GM18870 (cell line): ENCODE results near the gene SPCS2.
"Not testable (repeated sequence)": the region's sequence is repeated elsewhere in the genome, so short reads cannot be mapped to it uniquely, and the experiment has no call there.

ENCODE experiments used
- ATAC-seq: cut with Tn5 transposase; IDR thresholded peaks from one replicate; pipeline ENCODE4 v1.9.1; 2021; ENCODE audit warnings: moderate library complexity; ENCODE audit not compliant: unreplicated experiment

Gene SPCS2

DNA sequence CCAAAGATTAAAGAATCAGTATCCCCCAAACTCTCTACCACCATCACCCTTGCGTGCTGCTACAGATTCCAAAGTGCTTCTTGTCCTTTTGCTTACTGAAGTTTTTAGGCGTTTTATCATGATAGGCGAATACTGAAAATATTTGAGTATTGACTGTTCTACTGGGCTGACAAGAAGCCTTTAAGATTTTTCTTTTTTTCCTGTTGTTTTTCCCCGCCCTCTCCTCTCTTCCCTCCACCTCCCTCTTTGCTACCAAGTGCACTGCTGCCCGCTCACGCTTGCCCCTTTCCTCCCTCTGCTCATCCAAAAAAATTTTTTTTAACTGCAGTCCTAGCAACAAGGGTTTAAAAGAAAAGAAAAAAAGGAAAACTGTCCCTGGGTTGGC is 679 bp downstream of the SPCS2 start:
- ATAC-seq, result no peak

DNA sequence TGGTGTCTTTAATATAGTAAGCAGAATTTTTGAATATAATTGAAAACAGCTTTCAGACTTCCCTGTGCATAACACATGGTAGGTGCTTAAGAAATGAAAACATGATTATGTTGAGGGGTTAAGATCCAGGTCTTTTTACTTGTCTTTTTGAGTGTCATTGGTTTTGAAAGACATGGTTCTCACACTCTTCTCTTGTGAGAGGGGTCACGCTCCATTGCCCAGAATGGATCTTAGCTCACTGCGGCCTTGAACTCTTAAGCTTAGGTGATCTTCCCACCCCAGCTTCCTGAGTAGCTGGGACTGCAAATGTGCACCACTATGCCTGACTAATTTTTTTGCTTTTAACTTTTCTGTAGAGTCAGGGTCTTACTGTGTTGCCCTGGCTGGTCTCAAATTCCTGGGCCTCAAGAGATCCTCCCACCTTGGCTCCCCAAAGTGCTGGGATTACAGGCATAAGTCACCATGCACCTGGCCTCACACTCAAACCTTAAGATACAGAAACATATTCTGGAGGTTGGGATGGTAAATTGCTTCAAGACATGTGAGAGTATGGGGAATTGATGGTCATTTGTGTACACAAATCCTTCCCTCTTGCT is 1.4 kb downstream of the SPCS2 start:
- ATAC-seq, result no peak

DNA sequence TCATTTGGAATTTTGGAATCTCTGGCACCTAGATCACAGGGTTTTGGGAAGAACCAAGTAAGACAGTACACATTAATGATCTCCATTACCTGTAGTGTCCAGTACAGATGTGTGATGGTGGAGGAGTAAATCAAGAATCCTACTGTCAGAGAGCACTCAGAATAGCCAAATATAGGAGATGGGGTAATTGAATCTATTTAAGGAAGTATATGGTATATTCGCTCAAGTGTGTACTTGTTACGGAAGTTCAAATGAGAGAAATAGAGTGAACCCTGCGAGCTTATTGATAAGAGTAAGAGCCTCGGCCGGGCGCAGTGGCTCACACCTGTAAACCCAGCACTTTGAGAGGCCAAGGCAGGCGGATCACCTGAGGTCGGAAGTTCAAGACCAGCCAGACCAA is 2.2 kb downstream of the SPCS2 start:
- ATAC-seq, result no peak

DNA sequence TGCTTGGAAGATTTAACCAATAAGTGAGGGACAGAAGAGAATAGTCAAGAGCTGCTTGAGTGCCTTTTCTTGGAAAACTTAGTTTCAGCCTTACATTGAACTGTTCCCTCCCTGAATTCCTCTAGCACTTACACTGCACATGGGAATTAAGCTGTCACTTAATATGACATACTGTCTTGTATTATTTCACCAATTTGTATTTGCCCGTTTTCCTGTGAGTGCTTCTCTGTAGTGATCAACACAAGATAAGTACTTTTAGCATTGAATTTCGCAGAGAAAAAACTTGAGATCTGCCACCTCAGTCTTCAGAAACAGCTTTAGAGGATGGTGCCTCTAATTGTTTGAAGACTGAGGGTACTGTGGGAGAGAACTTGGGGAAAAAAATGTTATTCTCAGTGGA is 3.7 kb downstream of the SPCS2 start:
- ATAC-seq, result no peak

DNA sequence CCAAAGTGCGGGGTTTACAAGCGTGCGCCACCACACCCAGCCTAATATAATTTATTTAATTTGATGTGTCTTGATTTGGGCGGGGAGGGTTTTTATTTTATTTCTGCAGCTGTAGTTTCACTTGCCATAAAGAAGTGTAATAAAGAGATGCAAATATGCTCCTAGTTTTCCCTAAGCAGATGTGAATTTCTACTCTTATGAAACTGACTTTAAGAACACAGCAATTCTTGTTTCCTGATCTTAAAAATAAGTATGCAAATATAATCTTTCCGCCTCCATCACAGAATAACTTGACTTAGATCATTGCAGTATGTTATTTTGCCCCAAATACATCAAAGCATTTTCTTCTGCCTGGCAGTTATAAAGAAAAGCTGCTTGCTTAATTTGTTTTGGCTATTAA is 4.4 kb downstream of the SPCS2 start:
- ATAC-seq, result no peak

DNA sequence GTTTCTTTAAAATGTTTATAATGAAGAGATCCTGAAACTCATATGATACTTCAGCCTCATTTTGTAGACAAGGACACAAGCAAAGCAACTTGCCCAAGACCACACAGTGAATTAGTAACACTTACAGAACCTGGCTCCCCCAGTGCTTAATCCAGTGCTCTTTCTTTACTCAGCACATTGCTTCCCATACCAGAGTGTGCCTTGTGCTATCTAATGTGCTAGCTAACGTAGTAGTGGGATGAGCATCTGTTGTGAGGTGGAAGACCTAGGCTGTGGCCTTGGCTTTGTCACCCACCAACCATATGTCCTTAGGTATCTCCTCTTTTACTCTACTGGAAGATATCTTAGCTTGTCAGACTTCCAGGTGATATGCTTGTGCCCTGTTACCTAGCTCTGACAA is 5.1 kb downstream of the SPCS2 start:
- ATAC-seq, result no peak

DNA sequence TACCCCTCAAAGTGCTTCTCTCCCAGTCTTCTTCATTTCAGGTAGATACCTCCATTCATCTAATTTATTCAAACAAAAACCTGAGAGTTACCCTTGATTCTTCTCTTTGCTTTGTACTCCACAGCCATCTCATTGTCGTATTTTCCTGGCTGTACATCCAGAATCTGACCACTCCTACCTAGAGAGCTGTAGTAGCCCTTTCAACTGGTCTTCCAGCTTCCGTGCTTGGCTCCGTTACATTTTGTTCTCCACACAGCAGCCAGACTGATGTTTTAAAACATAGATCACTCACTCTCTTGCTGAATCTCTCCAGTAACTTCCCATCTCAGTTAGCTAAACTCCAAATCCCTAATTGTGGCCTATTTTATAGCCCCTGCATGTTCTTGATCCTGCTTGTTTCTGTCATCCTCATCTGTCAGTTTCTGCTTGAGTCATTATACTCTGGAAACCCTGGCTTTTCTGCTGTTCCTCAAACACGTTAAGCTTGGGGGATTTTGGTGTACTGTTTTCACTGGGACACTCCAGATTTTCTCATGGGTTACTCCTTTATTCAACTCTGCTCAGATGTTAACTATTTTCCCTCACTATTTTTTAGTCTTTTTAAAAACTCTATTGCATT is 7.4 kb downstream of the SPCS2 start:
- ATAC-seq, result no peak

DNA sequence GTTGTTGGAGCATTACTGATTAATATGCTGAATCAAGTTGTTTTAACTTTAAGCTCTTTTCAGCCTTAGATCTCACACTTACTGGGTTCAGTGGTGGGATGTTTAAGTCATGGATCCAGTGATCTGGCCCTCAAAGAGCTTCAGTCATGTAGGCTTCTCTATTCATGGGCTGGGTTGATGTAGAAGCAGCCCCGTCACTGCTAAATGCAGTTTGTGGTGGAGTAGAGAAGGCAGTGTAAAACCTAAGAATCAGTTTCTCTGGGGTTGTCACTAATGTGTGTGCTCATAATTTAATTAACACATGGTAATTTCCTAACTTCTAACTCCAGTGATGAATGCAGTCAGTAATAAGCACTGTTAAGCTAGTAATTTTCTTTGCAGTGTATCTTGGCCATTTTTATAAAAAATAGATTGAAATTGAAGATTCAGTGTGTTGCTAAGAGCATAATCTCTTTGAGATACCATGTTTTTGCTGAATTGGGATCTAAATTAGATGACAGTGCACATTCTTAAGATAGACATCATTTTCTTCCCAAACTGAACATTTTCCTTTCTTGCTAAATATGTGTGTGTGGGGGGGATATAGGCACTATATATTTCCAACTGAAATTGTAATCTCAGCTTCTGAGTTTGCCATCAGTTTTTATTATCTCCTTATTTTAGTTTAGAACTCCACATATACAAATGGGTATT is 9.0 kb downstream of the SPCS2 start:
- ATAC-seq, result no peak

DNA sequence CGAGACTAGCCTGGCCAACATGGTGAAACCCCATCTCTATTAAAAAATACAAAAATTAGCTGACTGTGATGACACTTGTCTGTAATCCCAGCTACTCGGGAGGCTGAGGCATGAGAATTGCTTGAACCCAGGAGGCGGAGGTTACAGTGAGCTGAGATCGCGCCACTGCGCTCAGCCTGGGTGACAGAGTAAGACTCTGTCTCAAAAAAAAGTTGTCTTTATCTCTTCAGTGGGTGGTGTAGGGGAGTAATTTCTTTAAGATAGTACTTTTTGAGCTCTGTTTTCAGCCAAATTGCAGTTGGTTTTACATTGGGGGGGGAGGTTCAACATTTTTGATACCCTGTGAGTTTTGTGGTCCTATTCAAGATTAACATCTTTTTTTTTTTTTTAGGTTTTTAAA is 11.1 kb downstream of the SPCS2 start:
- ATAC-seq, result not testable (repeated sequence)

DNA sequence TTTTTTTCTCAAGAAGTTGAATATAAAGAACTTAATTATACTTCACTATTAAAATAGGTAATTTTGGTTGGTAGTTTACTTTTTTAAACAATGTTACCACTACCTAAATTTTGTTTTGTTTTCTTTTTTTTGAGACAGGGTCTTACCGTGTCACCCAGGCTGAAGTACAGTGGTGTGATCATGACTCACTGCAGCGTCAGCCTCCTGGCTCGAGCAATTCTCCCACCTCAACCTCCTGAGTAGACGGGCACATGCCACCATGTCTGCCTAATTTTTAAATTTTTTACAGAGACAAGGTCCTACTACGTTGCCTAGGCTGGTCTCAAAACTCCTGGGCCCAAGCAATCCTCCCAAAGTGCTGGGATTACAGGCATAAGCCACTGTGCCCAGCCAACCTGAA is 17.6 kb downstream of the SPCS2 start:
- no peak for ATAC-seq

DNA sequence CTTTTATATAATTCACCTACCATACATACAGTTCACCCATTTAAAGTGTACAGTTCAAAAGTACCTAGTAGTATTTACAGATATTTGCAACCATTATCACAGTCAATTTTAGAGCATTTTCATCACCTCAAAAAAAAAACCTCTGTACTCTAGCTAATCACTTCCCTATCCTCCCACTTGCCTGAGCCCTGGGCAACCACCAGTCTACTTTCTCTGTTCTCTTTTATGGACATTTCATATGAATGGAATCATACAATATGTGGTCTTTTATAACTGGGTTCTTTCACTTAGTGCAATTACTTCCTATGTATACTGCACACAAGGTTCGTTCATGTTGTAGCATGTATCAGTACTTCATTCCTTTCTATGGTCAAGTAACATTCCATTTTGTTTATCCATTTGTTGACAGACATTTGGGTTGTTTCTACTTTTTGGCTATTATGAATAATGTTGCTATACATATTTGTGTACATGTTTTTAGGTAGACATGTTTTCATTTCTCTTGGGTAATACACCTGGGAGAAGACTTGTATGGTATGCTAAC is 21.9 kb downstream of the SPCS2 start:
- no peak for ATAC-seq

DNA sequence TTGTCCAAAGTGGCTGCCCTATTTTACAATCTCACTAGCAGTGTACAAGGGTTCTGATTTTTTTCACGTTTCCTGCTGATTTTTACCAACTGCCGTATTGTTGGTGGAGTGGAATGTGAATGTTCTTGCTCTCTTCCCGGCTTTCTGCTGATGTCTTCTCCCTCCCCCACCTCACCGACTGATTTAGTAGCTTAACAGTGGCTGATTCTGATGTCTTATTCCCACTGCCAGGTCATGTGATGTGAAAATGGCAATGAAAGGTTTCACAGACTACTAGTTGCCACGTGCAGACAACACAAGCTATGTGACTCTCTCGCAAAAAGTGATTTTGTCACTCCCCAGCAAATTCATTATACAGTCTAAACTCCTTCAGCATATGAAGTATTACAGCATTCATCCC is 22.4 kb downstream of the SPCS2 start:
- no peak for ATAC-seq

DNA sequence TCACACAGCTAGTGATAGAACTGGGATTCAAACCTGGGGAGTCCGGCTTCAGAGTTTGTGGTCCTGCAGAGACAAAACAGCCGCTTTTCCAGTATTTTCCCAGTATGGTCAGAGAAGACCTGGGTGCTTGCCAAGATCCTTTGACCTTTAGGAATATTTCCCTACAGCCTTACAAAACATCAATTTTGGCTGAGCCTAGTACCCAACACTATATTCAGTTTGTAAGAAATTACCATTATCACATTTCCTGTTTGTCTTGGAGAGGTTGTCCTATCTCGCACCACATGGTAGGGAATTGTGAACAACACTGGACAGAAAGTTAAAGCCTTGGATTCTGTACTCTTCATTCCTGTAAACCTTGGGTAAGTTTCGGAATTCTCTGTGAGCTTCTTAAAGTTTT is 29.0 kb downstream of the SPCS2 start:
- no peak for ATAC-seq

DNA sequence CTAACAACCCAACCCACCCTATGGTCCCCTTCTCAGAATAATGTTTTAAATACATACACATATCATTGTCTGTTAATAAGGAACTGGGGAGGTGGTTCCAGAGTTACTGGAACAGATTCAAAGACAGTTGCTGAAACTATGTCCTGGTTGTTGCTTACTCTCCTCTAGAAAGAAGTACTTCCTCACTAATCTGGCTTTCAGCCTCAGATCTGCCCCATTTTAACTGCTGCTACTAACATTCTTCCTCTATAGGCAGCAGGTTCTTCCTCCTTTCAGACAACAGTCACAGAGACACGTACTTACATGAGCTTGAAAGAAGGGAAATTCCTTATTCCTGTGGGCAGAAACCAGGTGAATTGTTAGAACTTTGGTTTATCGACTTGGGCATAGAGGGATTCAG is 31.6 kb downstream of the SPCS2 start:
- ATAC-seq, result no peak

DNA sequence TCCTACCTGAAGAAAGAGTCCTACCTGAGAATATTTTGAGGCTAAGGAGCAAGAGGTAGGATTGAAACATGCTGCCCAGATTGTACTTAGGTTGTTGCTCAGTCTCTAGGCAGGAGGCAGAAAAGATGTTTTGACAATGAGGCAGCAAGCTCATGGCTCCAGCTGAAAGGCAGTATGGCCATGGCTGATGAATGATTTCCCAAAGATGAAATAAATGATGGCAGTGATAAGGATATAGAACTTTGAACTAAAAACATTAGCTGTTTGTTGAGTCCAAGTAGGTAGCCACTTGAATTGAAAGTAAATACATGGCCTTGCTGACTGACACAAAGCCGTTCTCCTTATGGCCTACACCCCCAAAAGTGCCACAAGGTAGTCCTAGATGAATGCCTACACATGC is 32.8 kb downstream of the SPCS2 start:
- no peak for ATAC-seq

DNA sequence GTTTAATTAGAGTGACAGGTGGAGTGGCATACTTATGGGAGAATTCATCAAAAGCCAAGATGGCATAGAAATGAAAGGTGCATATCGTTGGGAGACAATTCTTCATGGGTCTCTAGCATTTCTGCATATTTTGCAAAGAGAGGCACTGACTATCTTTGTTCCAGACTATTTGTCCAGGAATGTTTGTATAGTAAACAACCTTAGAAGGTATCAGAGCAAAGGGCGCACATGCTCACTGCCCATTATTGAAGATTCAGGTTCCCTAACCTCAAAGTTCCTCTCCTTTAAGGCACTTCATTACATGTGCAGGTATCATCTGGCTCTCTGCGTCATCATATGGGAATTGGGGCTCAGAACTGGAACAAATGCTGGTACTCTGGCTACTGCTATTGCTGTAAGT is 35.0 kb downstream of the SPCS2 start:
- ATAC-seq, result no peak

DNA sequence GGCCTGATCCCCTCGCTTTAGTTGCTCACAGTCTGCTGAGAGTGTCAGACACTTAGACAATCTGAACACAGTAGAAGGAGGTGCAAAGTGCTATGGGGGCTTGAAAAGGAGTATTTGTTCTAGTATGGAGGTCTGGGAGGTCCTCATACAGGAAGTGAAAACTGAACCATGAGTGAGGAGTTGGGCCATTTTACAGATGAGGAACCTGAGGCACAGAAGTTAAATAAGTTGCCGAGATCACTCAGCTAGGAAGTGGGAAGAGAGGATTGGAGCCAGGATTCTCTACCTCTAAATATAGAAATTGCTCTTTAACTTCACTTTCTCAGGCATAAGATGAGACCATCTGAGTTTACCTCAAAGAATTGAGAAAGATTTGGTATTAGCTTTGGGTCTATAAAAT is 35.7 kb downstream of the SPCS2 start:
- ATAC-seq, result no peak

DNA sequence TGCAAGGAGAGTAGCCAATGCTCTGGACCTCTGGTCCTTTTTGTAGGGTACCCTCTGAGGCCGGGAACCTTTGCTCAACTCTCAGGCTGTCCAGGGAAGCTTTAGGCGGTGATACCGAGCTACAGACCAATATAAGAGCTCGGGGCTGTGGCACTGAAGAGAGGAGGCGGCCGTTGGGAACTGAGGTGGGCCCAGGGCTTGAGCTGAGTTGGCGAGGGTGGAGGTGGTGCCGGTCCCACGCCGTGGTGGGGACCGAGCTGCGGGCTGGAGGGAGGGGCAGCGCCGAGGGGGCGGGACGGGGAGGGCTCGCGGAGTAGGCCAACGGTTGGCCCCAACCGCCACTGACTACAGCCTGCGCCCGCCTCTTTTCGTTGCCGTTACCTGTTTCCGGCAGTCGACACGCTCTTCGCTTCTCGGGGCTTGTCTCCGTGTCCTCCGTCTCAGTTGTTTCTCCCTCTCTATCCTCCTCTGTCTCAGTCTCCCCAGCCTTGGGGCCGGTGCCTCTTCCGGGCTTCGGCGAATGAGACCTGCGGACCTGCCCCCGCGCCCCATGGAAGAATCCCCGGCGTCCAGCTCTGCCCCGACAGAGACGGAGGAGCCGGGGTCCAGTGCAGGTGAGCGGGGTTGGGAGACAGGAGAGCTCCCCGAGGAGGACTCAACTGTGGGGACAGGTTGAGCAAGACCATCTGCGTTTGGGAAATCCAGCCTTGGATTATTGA is 39.6 kb downstream of the SPCS2 start, which contains the start of gene NEU3:
Gene NEU3, plus strand, starts transcription at position 393 of the 719 bp plus-strand sequence. Its CDS starts 128 bp downstream, at position 521.
- peak; percentile 80 for ATAC-seq

DNA sequence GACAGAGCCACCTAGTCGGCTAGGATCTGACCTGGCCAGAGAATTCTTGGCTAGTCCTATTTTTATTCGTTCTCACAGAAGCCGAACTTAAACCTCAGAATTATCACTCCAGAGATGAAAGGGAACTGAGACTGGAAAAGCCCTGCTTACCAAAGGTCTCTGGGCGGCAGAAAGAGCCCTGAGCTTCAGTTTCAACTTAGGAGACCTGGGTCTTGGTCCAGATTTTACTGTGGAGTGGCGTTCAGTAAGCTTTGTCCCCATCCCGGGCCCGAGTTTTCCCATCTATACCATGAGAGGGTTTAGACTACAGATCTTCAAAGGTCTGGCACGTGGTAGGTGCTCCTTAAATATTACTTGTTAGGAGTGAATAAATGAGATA is 40.2 kb downstream of the SPCS2 start:
- ATAC-seq, result no peak

DNA sequence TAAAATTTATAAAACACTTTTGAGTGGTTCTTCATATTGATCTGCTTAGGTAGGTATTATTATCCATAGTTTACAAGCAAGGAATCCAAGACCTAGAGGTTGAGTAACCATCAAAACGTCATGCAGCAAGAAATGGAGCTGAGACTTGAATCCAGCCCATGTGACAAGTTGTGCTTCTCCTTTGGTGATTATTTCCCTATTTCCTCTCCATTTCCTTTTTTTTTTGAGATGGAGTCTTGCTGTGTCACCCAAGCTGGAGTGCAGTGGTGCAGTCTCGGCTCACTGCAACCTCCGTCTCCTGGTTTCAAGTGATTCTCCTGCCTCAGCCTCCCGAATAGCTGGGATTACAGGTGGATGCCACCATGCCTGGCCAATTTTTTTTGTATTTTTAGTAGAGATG is 41.1 kb downstream of the SPCS2 start:
- not testable (repeated sequence) for ATAC-seq

DNA sequence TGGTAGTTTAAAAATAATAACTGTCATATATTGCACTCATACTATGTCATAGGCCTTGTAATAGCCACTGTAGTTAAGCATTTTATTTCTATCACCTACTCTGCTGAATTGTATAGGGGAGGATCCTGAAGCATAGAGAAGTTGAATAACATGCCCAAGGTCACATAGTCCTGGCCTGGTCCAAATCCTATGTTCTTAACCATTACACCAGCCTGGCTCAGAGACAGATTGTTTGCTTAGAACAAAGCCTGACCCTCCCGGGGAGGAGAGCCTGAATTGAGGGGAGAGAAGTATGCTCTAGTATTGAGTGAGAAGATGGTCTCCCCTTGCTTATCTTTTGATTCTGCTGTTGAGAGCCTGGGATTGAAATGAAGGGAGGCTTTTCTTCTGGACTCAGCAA is 41.9 kb downstream of the SPCS2 start:
- no peak for ATAC-seq

DNA sequence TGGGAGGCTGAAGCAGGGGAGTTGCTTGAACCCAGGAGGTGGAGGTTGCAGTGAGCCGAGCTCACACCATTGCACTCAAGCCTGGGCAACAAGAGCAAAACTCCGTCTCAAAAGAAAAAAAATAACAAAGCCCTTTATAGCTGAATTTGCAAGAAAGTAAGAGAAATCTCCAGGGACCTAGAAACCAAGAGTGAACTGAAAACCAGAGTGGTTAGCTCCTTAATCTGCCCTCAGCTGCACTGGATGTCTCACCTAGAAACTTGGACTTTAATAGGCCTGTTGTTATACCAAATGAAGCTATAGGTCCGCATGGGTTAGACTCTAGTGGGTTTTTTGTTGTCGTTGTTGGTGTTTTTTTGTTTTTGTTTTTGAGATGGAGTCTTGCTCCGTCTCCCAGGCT is 43.8 kb downstream of the SPCS2 start:
- ATAC-seq, result no peak
